HG02610 (cell line): ENCODE results near the gene CPA5.
"Not testable (repeated sequence)": the region's sequence is repeated elsewhere in the genome, so short reads cannot be mapped to it uniquely, and the experiment has no call there.

Experiments used
- ATAC-seq: cut with Tn5 transposase; IDR thresholded peaks from one replicate; pipeline ENCODE4 v1.9.1; 2021; ENCODE audit warnings: mild to moderate bottlenecking, moderate library complexity; ENCODE audit not compliant: unreplicated experiment

CPA5 gene, protein sequence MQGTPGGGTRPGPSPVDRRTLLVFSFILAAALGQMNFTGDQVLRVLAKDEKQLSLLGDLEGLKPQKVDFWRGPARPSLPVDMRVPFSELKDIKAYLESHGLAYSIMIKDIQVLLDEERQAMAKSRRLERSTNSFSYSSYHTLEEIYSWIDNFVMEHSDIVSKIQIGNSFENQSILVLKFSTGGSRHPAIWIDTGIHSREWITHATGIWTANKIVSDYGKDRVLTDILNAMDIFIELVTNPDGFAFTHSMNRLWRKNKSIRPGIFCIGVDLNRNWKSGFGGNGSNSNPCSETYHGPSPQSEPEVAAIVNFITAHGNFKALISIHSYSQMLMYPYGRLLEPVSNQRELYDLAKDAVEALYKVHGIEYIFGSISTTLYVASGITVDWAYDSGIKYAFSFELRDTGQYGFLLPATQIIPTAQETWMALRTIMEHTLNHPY

DNA sequence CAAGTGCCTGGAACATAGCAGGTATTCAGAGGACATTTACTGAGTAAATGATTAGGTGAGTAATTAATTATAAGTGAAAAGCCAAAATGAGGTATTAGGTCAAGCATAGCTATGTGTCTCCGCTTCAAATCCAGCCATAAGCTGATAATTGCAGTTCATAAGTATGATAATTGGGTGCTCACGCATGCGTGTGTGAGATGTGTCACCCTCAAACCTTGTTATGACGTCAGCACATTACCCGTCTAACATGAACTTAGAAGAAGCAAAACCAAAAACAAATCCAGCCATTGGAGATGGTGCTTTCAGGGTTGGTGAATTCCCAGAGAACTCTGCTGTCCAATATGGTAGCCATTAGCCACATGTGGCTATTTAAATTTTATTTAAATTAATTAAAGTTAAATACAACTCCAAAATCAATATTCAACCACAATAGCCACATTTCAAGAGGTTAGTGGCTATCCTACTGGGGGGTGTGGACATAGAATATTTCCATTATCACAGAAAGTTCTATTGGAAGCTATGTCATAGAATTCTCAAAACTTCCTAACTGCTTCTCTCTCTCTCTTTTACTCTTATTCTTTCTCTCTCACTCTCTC is at the start of gene CPA5:
Gene CPA5 (plus strand): TSS at position 546 of the 596 bp plus-strand sequence. CDS start 1,670 bp downstream, outside the sequence.
- no peak for ATAC-seq

DNA sequence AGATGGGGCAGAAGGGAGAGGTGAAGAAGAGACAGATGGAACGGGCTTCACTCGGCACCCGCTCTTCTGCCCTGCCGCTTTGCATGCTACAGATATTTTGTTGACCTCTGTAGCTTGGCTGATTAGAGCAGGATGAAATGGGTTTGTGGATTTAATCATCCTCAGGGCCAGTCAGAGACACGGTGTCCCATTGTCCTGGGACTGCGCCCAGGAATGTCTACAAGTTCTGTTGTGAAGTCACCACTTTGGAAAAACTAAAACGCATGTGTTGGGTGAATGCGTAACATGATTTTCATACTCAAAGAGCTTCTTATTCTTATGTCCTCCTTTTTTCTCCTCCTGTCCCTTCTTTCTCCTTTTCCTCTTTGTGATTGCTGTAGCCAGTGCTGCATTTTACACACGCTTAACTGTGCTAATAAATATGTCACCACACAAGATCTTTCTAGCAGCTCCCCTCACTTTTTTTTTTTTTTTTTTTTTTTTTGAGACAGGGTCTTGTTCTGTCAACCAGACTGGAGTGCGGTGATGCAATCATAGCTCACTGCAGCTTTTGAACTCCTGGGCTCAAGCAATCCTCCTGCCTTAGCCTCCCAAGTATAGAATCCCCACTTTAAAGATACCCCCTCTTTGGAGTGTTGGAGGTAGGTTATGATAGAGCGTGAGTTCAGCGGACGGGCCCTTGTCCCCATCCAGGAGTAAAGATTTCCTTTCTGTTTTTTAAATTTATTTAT is 48.2 kb upstream of the CPA5 start:
- no peak for ATAC-seq

DNA sequence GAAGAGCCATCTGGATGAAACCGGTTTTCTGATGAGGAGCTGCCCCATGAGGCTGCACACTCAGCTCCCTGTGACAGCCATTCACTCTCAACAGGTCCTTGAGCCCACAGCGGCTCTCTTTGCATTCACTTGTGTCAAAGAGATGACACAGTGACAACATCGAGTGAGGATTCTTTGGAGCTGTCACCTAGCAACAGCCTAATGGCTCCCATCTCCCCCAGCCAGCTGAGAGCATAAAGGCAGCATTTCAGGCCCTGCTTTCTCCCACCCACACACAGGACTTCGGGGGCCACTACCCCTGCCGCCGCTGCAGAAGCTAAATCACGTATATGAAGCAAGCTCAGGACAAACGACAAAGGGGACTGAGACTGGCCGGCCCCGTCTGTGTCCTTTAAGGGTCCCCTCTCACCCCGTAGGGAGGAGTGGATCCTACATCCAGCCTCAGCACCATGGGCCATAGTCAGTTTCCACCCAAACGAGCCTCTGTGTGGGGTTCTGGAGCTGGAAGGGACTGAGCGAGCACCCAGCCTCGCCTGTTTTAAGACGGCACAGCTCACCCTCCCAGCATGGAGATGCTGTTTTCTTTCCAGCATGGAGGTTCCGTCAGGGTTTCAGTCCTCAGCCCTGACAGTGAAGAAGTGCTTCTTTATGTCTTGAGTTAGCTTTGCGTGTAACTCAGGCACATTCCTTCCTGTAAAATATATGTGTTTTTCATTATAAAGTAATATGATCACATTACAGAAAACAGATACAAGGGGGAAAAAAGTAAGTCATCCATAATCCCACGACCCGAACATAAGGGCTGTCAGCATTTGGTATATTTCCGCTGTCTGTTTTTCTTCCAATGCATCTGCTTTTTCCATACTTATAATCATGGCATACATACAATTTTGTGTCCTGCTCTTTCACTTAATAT is 46.7 kb upstream of the CPA5 start:
- ATAC-seq = no peak

DNA sequence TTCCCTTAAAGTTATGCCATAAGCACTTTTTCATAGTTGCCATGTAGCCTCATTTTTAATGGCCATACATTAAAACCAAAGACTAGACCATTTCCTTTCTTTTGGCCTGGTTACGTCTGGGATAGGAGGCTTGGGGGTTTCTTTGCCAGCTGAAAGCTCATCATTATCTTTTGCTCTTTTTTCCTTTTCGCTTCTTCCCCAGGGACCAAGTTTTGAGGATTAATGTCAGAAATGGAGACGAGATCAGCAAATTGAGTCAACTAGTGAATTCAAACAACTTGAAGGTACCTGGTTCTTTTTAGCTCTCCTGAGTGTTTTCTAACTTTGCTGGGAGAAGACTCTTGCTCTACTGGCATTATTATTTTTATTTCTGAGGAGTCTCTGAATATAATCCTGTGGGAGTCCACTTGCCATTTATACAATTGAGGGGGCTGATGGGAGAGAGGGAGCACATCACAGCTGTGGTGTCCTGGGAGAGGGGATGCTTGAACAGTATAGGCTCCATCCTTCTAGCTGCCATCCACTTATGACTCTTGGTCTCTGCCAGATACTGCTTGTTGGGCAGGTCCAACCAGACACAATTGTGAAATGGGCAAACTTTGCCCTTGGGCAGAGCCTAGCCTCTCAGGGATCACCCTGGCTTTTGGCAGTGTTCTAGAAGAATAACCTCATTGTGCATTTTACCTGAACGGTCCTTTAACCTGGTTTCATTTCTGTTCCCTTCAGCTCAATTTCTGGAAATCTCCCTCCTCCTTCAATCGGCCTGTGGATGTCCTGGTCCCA is 45.9 kb upstream of the CPA5 start:
- ATAC-seq = no peak

DNA sequence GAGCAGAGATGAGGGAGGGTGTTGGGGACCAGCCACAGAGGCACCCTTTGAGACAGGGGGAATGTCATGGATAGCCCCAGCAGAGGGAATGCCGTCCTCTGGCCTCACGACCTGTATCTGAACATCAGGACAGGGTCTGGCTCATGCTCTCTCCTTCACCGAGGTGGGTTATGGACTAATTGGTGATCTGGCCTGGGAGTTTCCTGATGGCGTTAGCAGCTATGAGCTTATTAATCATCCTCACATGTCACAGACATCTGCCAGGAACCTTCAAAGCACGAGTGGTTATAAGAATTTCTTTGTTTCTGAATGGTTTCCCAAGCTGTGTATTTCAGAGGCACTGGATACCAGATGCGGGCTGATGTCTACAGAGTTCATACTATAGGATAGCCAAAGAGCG is 44.8 kb upstream of the CPA5 start:
- no peak for ATAC-seq

DNA sequence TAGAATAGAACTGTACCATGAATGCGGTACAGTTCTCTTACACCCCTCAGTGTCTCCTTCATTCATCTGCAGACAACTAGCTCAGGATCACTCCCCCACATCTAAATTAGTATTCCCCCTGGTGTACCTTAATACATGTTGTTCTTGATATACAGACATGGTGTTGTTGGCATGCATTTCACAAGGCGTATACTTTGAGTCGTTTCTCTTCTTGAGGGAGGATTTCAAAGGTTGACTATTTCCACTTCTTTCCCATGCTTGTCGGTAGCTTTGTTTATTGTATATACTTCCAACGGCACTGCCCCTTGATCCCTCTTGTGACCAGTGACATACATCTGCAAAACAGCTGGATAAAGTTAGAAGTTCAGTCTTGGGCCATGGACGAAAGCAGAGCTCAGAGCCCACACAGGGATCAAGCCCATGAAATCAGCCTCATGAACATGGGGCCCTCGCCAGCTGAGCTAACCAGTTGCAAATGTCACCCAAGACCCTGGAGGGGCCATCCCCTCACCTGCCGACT is 43.1 kb upstream of the CPA5 start:
- no peak for ATAC-seq

DNA sequence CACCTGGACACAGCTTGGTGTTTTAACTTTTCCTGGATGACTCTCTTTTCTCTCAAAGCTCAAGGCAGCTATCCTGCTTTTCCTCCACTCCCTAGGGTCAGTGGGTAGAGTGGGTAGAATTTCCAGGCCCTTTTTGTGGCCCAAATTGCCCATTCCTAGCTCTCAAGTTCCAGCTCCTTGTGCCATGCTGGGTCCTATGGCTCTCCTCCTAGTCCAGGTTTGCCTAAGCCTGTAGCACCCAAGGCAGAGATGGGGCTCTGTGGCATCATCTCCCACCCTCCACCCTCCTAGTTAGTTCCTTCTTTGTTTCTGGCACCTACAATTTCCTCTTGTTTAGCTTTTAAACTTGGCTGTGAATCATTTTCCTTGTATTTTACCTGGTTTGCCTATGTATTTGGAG is 42.0 kb upstream of the CPA5 start:
- no peak for ATAC-seq

DNA sequence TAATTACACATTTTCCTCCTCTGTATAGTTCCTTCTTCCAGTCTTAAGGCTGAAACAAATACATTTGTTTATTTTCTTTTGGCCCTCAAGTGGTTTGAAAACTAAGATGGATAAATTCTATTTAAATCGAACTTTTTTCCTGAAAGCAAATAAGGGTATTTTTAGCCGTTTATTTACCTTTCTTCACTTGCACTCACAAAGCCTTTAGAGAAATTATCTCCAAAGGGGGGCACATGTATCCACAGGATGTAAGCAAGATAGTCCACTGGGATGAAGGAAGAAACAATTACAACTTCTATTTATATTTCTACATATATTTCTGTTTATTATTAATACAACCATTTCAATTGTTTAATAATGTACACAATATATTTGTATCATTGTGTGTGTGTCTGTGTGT is 41.5 kb upstream of the CPA5 start:
- no peak for ATAC-seq

DNA sequence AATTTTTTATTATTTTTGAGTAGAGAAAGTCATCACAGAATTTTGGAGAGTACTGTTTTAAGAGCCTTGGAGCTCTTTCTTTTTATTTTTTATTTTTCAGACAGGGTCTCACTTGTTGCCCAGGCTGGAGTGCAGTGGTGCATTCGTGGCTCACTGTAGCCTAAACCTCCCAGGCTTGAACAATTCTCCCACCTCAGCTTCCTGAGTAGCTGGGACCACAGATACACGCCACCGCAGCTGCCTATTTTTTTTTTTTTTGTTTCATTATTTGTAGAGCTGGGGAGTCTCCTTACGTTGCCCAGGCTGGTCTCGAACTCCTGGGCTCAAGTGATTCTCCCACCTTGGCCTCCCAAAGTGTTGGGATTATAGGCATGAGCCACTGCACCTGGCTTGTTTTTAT is 41.1 kb upstream of the CPA5 start:
- ATAC-seq = no peak

DNA sequence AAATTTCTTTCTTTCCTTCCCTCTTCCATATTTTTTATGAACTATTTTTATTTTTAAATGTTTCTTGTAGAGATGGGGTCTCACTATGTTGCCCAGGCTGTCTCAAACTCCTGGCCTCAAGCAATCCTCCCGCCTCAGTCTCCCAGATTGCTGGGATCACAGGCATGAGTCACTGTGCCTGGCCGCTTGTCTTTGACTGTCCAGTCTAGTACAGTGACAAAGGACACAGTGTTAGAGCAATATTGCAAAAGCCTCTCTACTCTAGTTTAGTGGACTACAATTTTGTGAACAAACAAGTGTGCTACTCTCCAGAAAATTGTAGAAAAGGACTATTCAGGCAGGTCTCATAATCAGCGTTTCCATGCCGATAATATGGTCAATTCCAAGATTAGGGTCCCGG is 40.6 kb upstream of the CPA5 start:
- no peak for ATAC-seq

DNA sequence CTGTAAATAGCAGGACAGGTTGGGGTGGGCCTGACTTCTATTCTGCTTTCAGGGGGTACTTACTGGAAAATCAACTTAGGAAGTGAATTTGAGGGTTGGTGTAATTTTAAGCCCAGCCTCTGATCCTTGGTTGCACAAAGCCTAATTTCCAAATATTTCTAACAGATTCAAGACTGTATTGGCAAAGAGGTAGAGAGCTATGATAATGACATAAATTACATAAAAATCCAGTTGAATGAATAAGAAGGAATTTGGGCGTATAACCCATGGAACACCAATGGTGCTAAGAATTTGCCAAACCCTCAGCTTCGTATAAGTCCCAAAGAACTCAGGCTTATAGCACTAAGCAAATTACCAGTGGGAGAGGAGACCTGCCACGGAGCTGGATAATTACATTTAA is 39.7 kb upstream of the CPA5 start:
- no peak for ATAC-seq

DNA sequence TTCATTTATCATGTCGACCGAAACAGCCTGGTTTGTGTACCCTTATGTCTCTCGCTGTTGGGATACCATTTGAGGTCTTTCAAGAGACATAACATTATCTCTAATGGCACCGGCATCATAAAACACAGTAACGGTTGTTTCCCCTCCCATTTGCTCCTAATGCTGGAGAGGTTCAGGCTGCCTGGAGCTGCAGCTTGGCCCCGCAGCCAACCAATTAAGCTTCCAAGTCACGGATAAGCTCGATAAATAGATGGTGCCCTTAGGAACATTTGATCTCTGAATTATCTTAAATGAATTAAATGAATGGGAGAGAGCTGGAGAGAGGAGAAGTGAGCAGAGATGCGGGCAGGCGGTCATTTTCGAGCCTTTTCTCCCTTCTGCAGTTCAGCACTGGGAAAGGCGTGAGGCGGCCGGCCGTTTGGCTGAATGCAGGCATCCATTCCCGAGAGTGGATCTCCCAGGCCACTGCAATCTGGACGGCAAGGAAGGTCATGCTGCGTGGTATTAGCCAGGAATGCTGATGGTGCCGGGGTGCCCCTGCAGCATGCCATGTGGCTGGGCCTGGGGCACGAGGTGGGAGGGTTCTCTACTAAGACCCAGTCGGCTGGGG is 39.1 kb upstream of the CPA5 start:
- no peak for ATAC-seq

DNA sequence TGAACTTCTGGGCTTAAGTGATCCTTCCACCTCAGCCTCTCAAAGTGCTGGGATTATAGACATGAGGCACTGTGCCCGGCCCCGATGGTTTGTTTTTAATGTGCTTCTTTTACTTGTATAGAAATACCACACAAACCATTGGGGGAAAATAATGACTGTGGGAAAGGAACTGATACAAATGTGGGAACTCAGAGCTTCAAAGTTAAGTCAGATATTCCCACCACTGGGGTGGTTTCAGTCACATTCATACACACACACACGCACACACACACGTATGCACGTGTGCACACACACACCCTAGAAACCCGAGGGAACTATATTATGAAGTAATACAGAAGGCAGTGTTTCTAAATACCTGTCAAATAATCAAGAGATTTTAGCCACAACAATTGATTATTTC is 34.6 kb upstream of the CPA5 start:
- no peak for ATAC-seq

DNA sequence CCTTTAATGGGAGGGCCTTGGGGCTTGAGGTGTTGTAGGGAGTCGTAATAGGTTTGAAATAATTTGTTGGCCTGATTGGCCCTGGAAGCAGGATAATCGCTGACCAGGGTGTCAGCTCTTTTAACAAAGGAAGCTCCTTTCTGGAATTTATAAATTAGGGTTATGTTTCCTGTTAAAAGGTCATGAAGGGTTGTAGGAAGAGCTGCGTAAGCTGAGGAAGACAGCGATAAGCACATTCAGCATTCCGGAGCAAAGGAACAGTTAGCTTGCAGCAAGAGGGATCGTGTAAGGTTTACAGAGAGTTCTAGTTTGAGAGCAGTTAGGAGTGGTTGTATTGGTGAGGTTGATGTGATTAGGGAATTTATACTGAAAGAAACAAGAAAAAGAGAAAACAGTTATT is 30.3 kb upstream of the CPA5 start:
- no peak for ATAC-seq

DNA sequence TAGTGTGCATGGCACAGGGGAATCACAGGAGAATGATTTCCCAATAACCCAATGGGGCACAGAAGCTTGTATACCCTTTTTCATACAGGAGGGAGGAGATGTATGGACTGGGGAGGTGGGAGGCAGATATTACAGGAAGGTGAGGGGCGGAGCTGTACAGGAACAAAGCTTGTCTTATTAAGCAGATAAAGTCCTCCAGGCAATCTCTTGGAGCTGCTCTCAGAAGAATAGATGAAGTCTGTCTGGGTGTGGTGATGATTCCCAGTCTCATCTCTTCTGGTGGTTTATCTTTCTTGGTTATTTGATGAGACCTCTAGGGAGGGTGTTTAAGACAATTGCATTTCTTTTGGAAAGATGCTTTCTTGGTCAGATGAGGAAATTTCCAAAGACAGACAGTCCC is 25.1 kb upstream of the CPA5 start:
- ATAC-seq = no peak

DNA sequence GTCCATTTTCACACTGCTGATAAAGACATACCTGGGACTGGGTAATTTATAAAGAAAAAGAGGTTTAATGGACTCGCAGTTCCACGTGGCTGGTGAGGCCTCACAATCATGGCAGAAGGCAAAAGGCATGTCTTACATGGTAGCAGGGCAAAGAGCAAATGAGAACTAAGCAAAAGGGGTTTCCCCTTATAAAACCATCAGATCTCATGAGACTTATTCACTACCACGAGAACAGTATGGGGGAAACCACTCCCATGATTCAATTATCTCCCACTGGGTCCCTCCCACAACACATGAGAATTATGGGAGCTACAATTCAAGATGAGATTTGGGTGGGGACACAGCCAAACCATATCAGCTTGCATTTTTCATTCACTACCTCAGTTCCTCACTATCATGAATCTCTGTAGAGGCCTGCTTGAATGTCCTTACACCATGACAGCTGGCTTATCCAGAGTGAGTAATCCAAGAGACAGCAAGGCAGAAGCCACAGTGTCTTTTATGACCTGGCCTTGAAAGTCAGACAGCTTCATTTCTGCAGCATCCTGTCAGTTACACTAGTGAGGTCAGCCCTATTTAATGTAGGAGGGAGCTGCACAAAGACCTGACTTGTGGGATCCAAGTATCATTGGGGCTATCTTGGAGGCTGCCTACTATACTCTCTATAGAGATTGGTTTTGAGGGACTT is 22.9 kb upstream of the CPA5 start:
- ATAC-seq = not testable (repeated sequence)

DNA sequence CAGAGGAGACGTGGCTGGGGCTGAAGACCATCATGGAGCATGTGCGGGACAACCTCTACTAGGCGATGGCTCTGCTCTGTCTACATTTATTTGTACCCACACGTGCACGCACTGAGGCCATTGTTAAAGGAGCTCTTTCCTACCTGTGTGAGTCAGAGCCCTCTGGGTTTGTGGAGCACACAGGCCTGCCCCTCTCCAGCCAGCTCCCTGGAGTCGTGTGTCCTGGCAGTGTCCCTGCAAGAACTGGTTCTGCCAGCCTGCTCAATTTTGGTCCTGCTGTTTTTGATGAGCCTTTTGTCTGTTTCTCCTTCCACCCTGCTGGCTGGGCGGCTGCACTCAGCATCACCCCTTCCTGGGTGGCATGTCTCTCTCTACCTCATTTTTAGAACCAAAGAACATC is 22.0 kb upstream of the CPA5 start:
- no peak for ATAC-seq

DNA sequence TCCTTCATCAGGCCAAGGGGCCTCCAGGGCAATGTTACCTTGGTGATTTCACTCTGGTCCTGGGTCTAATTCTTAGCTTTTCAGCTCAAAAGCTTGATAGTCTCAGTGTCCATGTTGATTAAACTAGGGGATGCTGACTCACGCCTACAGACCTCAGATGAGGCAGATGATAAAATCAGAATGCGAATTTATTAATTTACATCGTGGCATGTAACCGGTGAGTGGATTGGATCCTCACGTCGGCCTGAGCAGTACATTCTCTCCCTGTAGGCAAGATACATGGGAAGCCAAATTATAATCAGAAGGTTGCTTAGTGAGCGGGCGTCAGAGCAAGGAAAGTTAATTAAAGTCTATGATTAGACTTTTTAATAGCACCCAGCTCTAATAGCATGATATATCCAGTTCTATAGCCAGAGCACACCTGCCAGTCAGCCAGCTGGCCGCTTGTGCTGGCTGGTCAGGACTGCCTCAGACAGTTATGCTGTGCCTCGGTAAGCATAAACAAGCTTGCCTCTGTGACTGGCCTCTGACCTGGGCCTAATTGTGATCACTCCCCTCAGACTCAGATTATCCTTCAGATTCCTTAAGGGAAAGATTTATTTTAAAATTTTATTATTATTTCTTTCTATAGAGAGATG is 20.2 kb upstream of the CPA5 start:
- no peak for ATAC-seq
